Astrocyte (in vitro differentiated cells and primary cell): ENCODE data around the gene OR1J1.

Experiments
- EZH2 ChIP-seq: IDR thresholded peaks from 2 replicates; pipeline ENCODE4 v1.6.1; 2012; ENCODE audit warnings: mild to moderate bottlenecking, low read length, inconsistent platforms; ENCODE audit not compliant: insufficient read depth
- TF ChIP-seq, protein P1 (sequence below): IDR thresholded peaks from 2 replicates; pipeline ENCODE4 v1.5.1; 2011; ENCODE audit warnings: low read depth, mild to moderate bottlenecking, inconsistent platforms, low read length, moderate library complexity; ENCODE audit not compliant: insufficient read depth

DNA sequence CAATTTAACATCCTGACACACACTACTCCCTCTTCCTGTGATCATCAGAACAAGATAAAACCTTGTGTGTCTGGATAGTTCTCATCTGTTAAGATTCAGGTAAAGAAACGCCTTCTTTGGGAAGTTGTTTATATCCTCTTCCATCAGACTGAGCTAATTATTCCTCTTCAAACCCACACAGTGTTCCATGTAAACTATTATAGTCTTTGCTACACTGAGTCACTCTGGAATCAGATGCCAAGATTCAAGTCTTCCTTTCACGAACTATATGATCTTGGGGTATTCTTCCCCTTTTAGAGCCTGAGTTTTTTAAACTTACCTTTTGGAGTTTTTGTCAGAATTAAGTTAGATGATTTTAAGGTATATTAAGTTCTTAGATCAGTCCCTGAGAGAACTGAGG, 2.0 kb downstream of the OR1J1 start:
- TF ChIP-seq, protein P1, sequence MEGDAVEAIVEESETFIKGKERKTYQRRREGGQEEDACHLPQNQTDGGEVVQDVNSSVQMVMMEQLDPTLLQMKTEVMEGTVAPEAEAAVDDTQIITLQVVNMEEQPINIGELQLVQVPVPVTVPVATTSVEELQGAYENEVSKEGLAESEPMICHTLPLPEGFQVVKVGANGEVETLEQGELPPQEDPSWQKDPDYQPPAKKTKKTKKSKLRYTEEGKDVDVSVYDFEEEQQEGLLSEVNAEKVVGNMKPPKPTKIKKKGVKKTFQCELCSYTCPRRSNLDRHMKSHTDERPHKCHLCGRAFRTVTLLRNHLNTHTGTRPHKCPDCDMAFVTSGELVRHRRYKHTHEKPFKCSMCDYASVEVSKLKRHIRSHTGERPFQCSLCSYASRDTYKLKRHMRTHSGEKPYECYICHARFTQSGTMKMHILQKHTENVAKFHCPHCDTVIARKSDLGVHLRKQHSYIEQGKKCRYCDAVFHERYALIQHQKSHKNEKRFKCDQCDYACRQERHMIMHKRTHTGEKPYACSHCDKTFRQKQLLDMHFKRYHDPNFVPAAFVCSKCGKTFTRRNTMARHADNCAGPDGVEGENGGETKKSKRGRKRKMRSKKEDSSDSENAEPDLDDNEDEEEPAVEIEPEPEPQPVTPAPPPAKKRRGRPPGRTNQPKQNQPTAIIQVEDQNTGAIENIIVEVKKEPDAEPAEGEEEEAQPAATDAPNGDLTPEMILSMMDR, result no peak
- no peak for TF ChIP-seq EZH2
